ENCODE measurements around the gene BRIX1. TPM values are rescaled to one million over a fixed set of nuclear protein-coding genes. Genes with fewer than 3 reads are reported as not detected.

BRIX1 gene, protein sequence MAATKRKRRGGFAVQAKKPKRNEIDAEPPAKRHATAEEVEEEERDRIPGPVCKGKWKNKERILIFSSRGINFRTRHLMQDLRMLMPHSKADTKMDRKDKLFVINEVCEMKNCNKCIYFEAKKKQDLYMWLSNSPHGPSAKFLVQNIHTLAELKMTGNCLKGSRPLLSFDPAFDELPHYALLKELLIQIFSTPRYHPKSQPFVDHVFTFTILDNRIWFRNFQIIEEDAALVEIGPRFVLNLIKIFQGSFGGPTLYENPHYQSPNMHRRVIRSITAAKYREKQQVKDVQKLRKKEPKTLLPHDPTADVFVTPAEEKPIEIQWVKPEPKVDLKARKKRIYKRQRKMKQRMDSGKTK
- total RNA-seq (20.5 TPM), polyA plus RNA-seq (10 to 100 TPM; 44.2 to 51.0 (median 48.0) TPM)

DNA sequence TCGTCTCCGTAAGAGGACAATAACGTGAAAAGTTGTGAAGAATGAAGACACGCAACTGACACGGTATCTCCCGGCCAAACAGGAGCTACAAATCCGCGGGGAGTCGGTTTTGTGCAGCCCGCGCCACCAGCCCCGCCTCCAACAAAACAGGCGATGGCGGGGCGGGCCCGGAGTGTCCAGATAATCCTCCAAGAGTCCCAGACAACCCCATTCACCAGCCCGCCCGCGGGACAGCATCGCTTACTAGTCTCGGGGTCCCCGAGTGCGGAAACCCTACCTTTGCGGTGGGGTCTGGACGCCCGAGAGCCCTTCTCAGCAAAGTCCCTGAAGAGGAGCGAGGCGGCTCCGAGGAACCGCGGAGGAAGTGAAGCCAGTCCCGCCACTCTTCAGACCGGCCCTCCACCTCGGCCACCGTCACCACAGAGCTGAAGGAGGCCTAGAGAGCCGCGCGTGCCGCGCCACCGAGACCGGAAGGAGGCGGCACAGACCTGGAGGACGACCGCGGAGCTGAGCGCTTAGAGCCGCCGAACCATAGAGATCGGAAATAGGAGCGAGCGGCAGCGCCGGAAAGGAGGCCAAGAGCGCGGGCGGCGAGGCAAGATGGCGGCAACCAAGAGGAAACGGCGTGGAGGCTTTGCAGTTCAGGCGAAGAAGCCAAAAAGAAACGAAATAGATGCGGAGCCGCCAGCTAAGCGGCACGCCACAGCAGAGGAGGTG is at the start of gene BRIX1, which contains the start of gene RAD1:
BRIX1 (plus strand) TSS at position 573 of the 717 bp plus-strand sequence; CDS start at position 601, 28 bp downstream.
RAD1 (minus strand) TSS at position 366 of the 717 bp plus-strand sequence. CDS start 612 bp downstream, outside the sequence.
- Histone ChIP-seq H3K9me3 (ENCODE audit: control insufficient read depth in 2 of 2, low read length in 2 of 2) (no peaks in the 10 kb centered on the region), H3K36me3 (ENCODE audit: control insufficient read depth, insufficient read depth, low read length) (peaks cover 26% of the 10 kb centered on the region), H3K27me3 (ENCODE audit: control insufficient read depth, insufficient read depth, low read length) (no peaks in the 10 kb centered on the region), H3K4me3 (ENCODE audit: low read depth, low read length) (peak within 1 kb of the TSS; percentile 96), H3K27ac (ENCODE audit: insufficient read depth, low read length, poor library complexity, severe bottlenecking) (peak within 1 kb of the TSS; percentile 89), H3K4me1 (ENCODE audit: control insufficient read depth, insufficient read depth, low read length, poor library complexity, severe bottlenecking) (peaks cover 24% of the 10 kb centered on the region)
- peaks cover 6 to 40% (median 19%) of the 10 kb centered on the region in 4 donors for H3K4me1 Mint-ChIP-seq
- DNase-seq (peak; percentile 90 to 99 (median 93)), ATAC-seq (ENCODE audit: low read depth in 2 of 2) (peak; percentile 99)
- H3K27ac Mint-ChIP-seq = peak within 1 kb of the TSS in 1 of 3 donors; percentile 79
- no peaks in the 10 kb centered on the region for H3K27me3 Mint-ChIP-seq
- peaks cover 16% of the 10 kb centered on the region for H3K36me3 Mint-ChIP-seq
- peak within 1 kb of the TSS in 1 of 4 donors; percentile 69 for H3K4me3 Mint-ChIP-seq
- no peaks in the 10 kb centered on the region for H3K9me3 Mint-ChIP-seq

DNA sequence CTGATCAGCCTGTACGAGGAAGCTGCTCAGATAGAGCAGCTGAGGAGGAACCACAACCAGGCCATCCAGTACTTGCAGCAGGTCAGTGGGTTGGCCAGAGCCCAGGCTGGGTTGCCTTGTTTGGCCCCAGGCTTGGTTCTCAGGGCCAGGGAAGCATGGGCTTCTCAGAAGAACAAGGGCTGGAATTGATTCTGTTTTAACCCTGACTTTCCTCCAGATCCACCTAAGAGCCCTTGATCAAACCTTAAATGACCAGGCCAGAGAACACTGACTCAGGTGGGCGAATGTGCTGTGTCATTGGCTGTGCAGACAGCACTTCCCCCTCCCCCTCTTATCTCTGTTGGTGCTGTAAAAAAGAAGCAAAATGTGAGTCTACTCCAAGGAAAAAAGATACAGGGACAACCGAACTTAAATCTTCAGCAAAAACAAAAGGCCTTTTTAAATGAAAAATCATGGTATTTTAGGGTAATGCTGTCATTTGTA is 48.5 kb upstream of the BRIX1 start:
- Histone ChIP-seq H3K27me3 (ENCODE audit: control insufficient read depth, insufficient read depth, low read length) (no peaks in the 10 kb centered on the region), H3K27ac (ENCODE audit: insufficient read depth, low read length, poor library complexity, severe bottlenecking) (no peak overlapping the region), H3K36me3 (ENCODE audit: control insufficient read depth, insufficient read depth, low read length) (no peaks in the 10 kb centered on the region), H3K4me1 (ENCODE audit: control insufficient read depth, insufficient read depth, low read length, poor library complexity, severe bottlenecking) (no peaks in the 10 kb centered on the region), H3K4me3 (ENCODE audit: low read depth, low read length) (no peak overlapping the region), H3K9me3 (ENCODE audit: control insufficient read depth in 2 of 2, low read length in 2 of 2) (no peaks in the 10 kb centered on the region)
- Mint-ChIP-seq H3K9me3 (no peaks in the 10 kb centered on the region), H3K27me3 (peaks cover 36% of the 10 kb centered on the region), H3K27ac (no peak overlapping the region), H3K36me3 (no peaks in the 10 kb centered on the region), H3K4me1 (no peaks in the 10 kb centered on the region), H3K4me3 (no peak overlapping the region)
- no peak for DNase-seq
- no peak for ATAC-seq (ENCODE audit: low read depth in 2 of 2)

DNA sequence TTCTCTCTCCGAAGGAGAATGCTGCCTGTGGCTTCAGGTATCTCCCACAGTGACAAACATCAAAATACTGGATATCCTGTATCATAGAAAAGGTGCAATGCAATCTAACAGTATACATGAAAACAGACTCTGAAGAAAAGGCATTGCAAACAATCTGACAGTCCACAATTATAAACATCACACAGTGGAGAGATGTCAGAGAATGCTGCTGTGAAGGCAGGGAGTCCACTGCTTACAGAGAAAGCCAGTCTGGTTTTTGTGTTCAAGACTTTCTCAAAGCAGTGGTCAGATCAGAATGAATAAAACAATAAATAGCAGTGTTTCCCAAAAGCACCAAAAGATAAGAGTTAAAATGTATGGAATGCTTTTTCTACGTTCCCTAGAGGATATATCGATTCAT is 47.9 kb upstream of the BRIX1 start:
- H3K4me1 Mint-ChIP-seq = no peaks in the 10 kb centered on the region
- H3K27ac ChIP-seq (ENCODE audit: insufficient read depth, low read length, poor library complexity, severe bottlenecking) = no peak overlapping the region
- H3K4me1 ChIP-seq (ENCODE audit: control insufficient read depth, insufficient read depth, low read length, poor library complexity, severe bottlenecking) = no peaks in the 10 kb centered on the region
- H3K9me3 Mint-ChIP-seq = no peaks in the 10 kb centered on the region
- no peaks in the 10 kb centered on the region for H3K27me3 ChIP-seq (ENCODE audit: control insufficient read depth, insufficient read depth, low read length)
- no peaks in the 10 kb centered on the region for H3K36me3 Mint-ChIP-seq
- H3K27ac Mint-ChIP-seq = no peak overlapping the region
- no peak for ATAC-seq (ENCODE audit: low read depth in 2 of 2)
- H3K4me3 Mint-ChIP-seq = no peak overlapping the region
- H3K4me3 ChIP-seq (ENCODE audit: low read depth, low read length) = no peak overlapping the region
- no peak for DNase-seq
- peaks cover 31% of the 10 kb centered on the region for H3K27me3 Mint-ChIP-seq
- H3K9me3 ChIP-seq (ENCODE audit: control insufficient read depth in 2 of 2, low read length in 2 of 2) = no peaks in the 10 kb centered on the region
- H3K36me3 ChIP-seq (ENCODE audit: control insufficient read depth, insufficient read depth, low read length) = no peaks in the 10 kb centered on the region

DNA sequence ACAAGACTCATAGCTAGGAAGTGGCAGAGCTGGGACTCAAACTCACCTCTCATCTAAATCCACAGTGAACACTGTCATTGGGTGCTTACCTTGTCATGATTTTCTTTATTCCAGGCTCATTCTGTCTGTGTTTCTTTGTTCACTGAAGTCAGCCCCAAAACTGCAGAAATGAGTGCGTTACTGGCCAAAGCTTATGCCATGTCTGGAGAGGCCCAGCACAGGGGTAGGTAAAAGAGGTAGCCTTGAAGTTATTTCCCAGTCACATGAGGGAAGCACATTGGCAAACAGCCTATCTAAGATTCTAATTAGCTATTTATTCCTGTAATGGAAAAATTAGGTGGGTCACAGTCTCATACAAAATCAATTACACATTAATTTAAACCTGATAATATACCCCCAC is 46.7 kb upstream of the BRIX1 start:
- H3K4me3 Mint-ChIP-seq = no peak overlapping the region
- Histone ChIP-seq H3K27ac (ENCODE audit: insufficient read depth, low read length, poor library complexity, severe bottlenecking) (no peak overlapping the region), H3K4me3 (ENCODE audit: low read depth, low read length) (no peak overlapping the region), H3K36me3 (ENCODE audit: control insufficient read depth, insufficient read depth, low read length) (no peaks in the 10 kb centered on the region), H3K27me3 (ENCODE audit: control insufficient read depth, insufficient read depth, low read length) (no peaks in the 10 kb centered on the region), H3K9me3 (ENCODE audit: control insufficient read depth in 2 of 2, low read length in 2 of 2) (no peaks in the 10 kb centered on the region), H3K4me1 (ENCODE audit: control insufficient read depth, insufficient read depth, low read length, poor library complexity, severe bottlenecking) (no peaks in the 10 kb centered on the region)
- ATAC-seq (ENCODE audit: low read depth in 2 of 2) (no peak), DNase-seq (no peak)
- no peak overlapping the region for H3K27ac Mint-ChIP-seq
- peaks cover 29% of the 10 kb centered on the region for H3K27me3 Mint-ChIP-seq
- H3K36me3 Mint-ChIP-seq = no peaks in the 10 kb centered on the region
- H3K4me1 Mint-ChIP-seq = no peaks in the 10 kb centered on the region
- no peaks in the 10 kb centered on the region for H3K9me3 Mint-ChIP-seq

DNA sequence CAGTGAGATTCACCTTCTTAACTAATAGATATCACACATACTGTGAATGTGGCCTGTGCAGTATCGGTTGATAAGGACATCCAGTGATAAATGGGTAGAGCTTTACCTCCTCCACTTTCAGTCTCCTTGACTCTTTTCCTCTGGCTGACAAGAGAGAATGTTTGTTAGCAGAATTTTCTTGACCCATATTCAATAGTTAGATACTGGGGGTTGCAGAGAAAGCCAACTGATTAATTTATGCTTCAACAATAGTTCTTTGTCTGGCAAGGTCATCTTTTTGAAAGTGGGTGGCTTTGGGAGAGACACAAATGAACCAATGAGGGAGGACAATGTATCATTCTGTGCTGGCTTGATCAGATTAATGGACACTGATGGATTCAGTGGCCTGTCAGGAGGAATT is 46.3 kb upstream of the BRIX1 start:
- H3K36me3 ChIP-seq (ENCODE audit: control insufficient read depth, insufficient read depth, low read length) = no peaks in the 10 kb centered on the region
- Mint-ChIP-seq H3K36me3 (no peaks in the 10 kb centered on the region), H3K27ac (no peak overlapping the region), H3K4me3 (no peak overlapping the region), H3K9me3 (peaks cover 0 to 2% (median 0%) of the 10 kb centered on the region in 7 donors), H3K27me3 (peaks cover 25% of the 10 kb centered on the region), H3K4me1 (no peaks in the 10 kb centered on the region)
- DNase-seq (no peak), ATAC-seq (ENCODE audit: low read depth in 2 of 2) (no peak)
- H3K27me3 ChIP-seq (ENCODE audit: control insufficient read depth, insufficient read depth, low read length) = no peaks in the 10 kb centered on the region
- no peak overlapping the region for H3K27ac ChIP-seq (ENCODE audit: insufficient read depth, low read length, poor library complexity, severe bottlenecking)
- H3K4me3 ChIP-seq (ENCODE audit: low read depth, low read length) = no peak overlapping the region
- no peaks in the 10 kb centered on the region for H3K4me1 ChIP-seq (ENCODE audit: control insufficient read depth, insufficient read depth, low read length, poor library complexity, severe bottlenecking)
- no peaks in the 10 kb centered on the region for H3K9me3 ChIP-seq (ENCODE audit: control insufficient read depth in 2 of 2, low read length in 2 of 2)

DNA sequence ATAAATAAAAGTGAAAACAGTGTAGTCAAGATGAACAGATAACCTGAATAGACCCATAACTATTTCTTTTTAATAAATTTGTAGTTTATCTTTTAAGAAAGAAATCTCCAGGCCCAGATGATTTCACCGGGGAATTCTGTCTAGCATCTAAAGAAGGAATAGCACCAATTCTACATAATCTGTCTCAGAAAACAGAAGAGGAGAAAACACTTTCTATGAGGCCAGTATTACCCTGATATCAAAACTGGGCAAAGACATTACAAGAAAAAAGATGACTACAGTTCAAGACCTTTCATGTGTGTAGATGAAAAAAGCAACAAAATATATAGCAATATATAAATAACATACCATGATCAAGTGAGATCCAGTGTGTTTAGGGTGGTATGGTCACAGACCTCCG is 45.1 kb upstream of the BRIX1 start:
- Mint-ChIP-seq H3K27me3 (peaks cover 20% of the 10 kb centered on the region), H3K4me3 (no peak overlapping the region), H3K36me3 (no peaks in the 10 kb centered on the region), H3K9me3 (peaks cover 0 to 4% (median 0%) of the 10 kb centered on the region in 7 donors), H3K27ac (no peak overlapping the region), H3K4me1 (no peaks in the 10 kb centered on the region)
- ATAC-seq (ENCODE audit: low read depth in 2 of 2) (no peak), DNase-seq (no peak)
- Histone ChIP-seq H3K27me3 (ENCODE audit: control insufficient read depth, insufficient read depth, low read length) (no peaks in the 10 kb centered on the region), H3K4me1 (ENCODE audit: control insufficient read depth, insufficient read depth, low read length, poor library complexity, severe bottlenecking) (no peaks in the 10 kb centered on the region), H3K36me3 (ENCODE audit: control insufficient read depth, insufficient read depth, low read length) (no peaks in the 10 kb centered on the region), H3K9me3 (ENCODE audit: control insufficient read depth in 2 of 2, low read length in 2 of 2) (no peaks in the 10 kb centered on the region), H3K27ac (ENCODE audit: insufficient read depth, low read length, poor library complexity, severe bottlenecking) (no peak overlapping the region), H3K4me3 (ENCODE audit: low read depth, low read length) (no peak overlapping the region)

DNA sequence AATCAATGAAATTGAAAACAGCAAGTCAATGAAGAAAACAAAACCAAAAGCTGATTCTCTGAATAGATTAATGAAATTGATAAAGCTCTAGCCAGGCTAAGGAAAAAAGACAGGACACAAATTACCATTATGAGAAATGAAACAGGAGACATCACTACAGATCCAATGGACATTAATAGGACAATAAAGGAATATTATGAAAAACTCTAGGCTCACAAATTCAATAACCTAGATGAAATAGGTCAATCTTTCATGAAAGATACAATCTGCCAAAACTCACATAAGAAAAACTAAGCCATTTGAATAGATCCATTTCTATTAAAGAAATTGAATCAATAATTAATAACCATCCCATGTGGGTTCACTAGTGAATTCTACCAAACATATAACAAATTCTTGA is 39.2 kb upstream of the BRIX1 start:
- no peaks in the 10 kb centered on the region for H3K4me1 Mint-ChIP-seq
- Histone ChIP-seq H3K36me3 (ENCODE audit: control insufficient read depth, insufficient read depth, low read length) (no peaks in the 10 kb centered on the region), H3K4me1 (ENCODE audit: control insufficient read depth, insufficient read depth, low read length, poor library complexity, severe bottlenecking) (no peaks in the 10 kb centered on the region), H3K4me3 (ENCODE audit: low read depth, low read length) (no peak overlapping the region), H3K9me3 (ENCODE audit: control insufficient read depth in 2 of 2, low read length in 2 of 2) (peaks cover 2 to 5% of the 10 kb centered on the region in 2 experiments), H3K27me3 (ENCODE audit: control insufficient read depth, insufficient read depth, low read length) (peaks cover 4% of the 10 kb centered on the region), H3K27ac (ENCODE audit: insufficient read depth, low read length, poor library complexity, severe bottlenecking) (no peak overlapping the region)
- no peak overlapping the region for H3K27ac Mint-ChIP-seq
- ATAC-seq (ENCODE audit: low read depth in 2 of 2) (no peak), DNase-seq (no peak)
- no peaks in the 10 kb centered on the region for H3K36me3 Mint-ChIP-seq
- H3K4me3 Mint-ChIP-seq = no peak overlapping the region
- peaks cover 8% of the 10 kb centered on the region for H3K27me3 Mint-ChIP-seq
- peaks cover 0 to 18% (median 3%) of the 10 kb centered on the region in 7 donors for H3K9me3 Mint-ChIP-seq

Data from CD4-positive, CD25-positive, alpha-beta regulatory T cell (primary cell).